HG02981 (cell line): ENCODE results near the gene MRPS34.

Source experiments
- ATAC-seq: cut with Tn5 transposase; IDR thresholded peaks from one replicate; pipeline ENCODE4 v1.9.1; 2021; ENCODE audit warnings: mild to moderate bottlenecking, moderate library complexity; ENCODE audit not compliant: unreplicated experiment

MRPS34 gene

GRCh38 chr16:1771188-1771863, 1.6 kb downstream of the MRPS34 start, which contains the start of gene NME3:
NME3 (minus strand) TSS chr16:1771543; CDS start chr16:1771534, 9 bp downstream.
- no peak for ATAC-seq

DNA sequence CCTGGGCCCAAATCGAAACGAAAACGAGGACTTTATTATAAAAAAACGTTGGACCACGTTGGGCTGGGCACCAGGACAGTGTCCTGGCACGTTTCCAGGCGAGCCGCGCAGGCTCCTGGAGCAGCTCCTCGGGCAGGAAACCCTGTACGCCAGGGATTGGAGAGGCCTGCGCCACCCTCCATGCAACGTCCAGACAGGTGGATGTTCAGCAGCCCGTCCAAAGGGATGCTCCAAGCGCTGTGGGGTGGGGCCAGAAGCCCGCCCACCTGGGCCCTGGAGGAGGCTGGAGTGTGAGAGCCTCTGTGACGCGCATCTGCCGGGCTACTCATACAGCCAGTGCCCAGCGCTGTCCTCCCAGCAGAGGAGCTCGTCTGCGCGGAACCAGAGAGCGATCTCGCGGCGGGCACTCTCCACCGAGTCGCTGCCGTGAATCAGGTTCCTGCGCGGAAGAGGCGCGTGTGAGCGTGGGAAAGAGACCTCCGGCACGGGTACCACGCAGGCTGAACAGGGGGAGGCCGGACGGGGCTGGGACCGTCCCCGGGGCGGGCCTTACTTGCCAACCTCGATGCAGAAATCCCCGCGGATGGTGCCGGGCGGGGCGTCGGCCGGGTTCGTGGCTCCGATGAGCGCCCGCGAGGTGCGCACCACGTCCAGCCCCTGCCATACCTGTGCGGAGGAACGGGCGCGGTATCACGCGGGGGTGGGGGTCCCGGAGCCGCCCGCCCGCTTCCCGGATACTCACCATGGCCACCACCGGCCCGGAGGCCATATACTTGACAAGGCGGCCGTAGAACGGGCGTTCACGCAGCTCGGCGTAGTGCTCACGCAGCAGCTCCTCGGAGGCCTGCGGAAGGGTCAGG, 2.4 kb downstream of the MRPS34 start:
- ATAC-seq = no peak

DNA sequence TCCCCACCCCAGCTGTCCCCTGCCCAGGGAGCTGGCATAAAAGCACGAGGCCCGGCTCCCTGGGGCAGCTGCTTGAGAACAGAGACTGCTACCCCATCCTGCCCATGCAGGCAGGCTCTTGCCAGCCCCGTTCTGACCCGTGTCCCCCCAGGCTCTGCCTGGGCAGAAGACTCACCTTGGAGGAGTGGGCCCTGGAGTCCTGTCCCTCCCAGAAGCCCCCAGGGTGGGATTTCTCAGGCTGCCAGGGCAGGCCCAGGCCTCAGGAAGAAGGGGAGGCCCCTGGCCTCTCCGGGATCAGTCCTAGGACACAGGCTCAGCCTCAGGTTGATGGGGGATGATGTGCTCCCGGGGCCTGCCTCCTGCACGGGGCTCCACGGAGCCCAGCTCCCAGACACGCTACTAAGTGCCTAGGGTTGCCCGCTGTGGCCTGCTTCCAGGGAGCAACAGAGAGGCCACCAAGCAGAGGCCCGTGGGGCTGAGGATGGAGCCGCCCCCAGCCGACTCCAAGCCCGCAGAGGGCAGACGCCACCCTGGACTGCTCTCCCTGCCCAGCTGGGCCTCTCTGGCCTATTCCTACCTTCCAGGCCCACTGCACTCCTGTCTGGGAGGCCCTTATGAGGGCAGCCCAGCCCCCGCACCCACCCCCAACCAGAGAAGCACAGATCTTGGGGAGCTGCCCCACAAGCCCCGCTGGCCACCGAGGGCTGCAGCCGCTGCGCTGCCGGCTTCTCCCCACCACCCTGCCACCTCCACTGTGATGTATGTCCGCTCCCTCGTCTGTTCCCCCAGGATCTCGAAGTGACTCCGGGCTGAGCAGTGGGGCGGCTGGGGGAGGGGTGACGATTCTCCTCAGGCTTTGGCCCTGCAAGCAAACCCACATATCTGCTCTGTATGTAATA, 3.3 kb downstream of the MRPS34 start:
- ATAC-seq = no peak

DNA sequence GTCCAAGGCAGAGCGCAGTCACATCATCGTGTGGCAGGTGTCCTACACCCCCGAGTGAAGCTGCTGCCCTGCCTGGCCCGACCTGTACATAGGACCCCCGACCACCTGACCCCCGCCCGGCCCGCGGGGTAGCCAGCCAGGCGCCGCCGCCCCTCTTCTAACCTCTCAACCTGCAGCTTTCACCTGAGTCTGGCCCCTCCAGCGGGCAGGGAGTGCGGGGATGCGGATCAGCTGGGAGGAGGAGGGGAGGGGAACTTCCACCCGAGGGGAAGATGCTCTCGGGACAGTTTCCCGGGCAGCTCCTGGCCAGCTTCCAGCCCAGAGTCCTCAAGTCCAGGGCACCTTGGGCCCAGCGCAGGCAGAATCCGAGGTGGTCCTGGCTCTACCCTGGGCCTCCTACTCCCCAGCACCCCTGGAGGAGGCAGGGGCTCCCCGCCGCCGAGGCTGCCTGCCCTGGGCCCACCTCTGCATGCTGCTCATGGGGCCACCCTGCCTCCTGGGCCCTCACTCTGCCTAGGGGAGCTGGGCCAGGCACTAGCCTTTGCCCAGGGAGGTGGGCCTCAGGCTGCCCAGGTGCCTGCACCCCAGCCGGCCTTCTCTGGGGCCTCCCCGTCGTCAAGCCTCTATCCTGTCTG, 4.0 kb downstream of the MRPS34 start:
- no peak for ATAC-seq

- no peak for ATAC-seq
These were observed 4.7 kb downstream of the MRPS34 start for GRCh38 chr16:1768061-1768766.

DNA sequence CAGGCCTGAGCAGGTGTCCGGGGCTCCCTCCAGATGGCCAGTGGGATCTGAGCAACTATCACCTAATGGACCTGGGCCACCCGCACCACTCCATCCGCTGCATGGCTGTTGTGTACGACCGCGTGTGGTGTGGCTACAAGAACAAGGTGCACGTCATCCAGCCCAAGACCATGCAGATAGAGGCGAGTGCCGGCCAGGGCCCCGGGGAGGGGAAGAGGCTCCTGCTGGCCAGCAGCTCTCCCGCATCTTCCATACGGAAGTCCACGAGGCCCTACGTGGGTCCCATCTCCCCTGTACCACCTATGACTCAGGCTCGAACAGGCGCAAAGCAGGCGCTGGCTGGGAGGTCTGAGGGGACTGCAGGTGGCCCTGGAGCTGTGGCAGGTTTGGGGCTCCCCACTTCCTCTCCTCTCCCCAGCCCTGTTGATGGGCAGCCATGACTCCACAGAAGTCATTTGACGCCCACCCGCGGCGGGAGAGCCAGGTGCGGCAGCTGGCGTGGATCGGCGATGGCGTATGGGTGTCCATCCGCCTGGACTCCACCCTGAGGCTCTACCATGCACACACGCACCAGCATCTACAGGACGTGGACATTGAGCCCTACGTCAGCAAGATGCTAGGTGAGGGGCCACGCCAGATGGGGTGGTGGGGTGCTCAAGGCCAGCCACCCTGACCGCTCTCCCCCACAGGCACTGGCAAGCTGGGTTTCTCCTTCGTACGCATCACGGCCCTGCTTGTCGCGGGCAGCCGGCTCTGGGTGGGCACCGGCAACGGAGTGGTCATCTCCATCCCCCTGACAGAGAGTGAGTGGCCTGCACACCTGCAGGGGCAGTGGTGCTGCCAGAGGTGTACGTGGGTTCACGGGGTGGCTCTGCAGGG, 5.6 kb downstream of the MRPS34 start:
- no peak for ATAC-seq

- no peak for ATAC-seq
These were observed 6.2 kb downstream of the MRPS34 start for GRCh38 chr16:1766701-1767100.

- ATAC-seq = no peak
These were observed 6.7 kb downstream of the MRPS34 start for GRCh38 chr16:1766231-1766630.

DNA sequence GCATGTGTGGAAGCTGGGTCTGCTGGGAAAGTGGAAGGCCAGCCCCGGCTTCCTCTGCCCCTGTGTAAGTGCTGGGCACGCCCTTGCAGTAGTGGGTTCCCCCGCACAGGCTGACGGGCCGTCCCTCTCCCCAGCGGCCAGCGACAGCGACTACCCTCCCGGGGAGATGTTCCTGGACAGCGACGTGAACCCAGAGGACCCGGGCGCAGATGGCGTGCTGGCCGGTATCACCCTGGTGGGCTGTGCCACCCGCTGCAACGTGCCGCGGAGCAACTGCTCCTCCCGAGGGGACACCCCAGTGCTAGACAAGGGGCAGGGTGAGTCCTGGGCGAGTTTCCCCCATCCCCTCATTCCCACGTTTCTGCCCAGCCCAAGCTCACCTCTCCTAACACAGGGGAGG, 7.1 kb downstream of the MRPS34 start:
- no peak for ATAC-seq

DNA sequence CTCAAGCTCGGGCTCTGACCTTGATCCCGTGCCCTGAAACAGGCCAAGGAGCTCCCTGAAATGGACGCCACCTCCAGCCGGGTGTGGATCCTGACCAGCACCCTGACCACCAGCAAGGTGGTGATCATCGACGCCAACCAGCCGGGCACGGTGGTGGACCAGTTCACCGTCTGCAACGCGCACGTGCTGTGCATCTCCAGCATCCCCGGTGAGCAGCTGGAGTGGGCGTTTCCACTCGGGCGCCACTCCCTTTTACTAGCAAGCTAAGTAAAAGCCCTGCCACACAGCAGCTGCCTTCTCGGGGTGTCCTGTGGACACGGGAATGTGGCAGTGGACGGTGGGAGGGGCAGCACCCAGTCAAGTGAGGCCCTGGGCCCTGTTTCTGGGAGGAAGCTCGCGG, 8.0 kb downstream of the MRPS34 start:
- ATAC-seq = no peak

- no peak for ATAC-seq
These were observed 9.1 kb downstream of the MRPS34 start for GRCh38 chr16:1763521-1764511.

- no peak for ATAC-seq
These were observed 9.9 kb downstream of the MRPS34 start for GRCh38 chr16:1762879-1763520.

- no peak for ATAC-seq
These were observed 10.6 kb downstream of the MRPS34 start for GRCh38 chr16:1762196-1762878.

DNA sequence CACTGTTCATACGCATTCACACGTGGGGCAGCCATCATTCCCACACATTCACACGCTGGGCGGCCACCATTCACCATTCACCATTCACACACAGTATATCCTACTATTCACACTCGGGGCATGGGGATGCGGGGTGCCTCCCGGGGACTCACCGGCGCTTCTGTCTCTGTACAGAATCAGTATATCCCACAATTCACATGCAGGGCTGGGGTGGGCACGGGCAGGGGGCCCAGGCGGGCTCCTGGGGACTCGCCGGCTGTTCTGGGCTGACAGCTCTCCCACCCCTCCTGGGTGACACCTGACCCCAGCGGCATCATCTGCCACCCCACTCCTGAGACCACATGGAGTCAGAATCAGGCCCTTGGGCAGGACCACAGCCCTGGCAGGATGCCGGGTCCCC, 11.2 kb downstream of the MRPS34 start:
- no peak for ATAC-seq

- ATAC-seq = no peak
These were observed 12.0 kb downstream of the MRPS34 start for GRCh38 chr16:1760911-1761310.

DNA sequence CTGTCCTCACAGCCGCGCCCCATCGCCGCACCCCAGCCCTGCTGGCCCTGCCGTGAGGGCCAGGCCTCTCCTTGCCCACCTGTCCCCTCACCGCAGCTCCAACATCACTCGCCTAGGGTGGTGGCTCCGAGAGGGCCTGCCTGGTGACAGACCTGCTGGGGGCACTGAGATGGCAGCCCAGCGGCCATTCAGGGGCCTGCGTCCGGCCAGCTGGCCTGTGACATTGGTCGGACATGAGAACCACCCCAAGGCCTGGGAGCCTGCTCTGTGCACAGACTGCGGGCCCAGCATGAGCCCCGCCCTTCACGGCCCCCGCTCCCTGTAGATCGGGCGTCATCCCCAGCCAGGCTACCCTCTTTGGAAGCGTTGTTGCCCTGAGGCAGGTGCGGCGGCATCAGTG, 13.4 kb downstream of the MRPS34 start:
- no peak for ATAC-seq

DNA sequence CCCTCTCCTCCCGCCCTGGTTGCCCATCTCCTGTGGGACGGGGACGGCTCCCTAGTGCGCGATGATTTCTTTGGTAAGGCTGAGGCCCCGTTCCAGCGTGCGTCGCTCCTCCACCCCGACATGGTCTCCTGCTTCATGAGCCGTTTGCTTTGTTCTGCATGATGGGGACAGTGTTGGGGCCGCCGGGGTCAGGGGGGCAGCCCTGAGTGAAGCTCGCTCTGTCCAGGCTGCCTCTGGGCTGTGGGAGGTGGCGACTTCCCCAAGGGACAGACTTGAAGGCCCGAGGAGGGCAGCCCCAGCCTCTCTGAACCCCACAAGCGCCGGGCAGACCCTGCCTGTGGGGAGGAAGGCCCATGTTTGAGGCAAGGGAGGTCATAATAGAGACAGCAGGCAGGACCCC, 14.0 kb downstream of the MRPS34 start:
- no peak for ATAC-seq
